GM12864 (cell line): Measurements from ENCODE around the gene VRK3.
"Not testable (repeated sequence)": the region's sequence is repeated elsewhere in the genome, so short reads cannot be mapped to it uniquely, and the experiment has no call there.

Experiments used
- DNase-seq: peaks from one replicate; pipeline ENCODE4 v3.0.0-alpha.2; 2011; ENCODE audit warnings: low read depth
- H3K4me3 ChIP-seq: 2 replicates; pipeline ENCODE4 v1.5.1; 2011; ENCODE audit warnings: mild to moderate bottlenecking, low read depth, low read length, control low read depth
- TF ChIP-seq, protein P1 (sequence below): IDR thresholded peaks from 2 replicates; pipeline ENCODE4 v1.5.1; 2011; ENCODE audit warnings: low read depth, mild to moderate bottlenecking, moderate library complexity, low read length, control low read depth, inconsistent platforms; ENCODE audit errors: missing control alignments

VRK3 gene

GRCh38 chr19:50058425-50058824 lies 33.3 kb upstream of the VRK3 start:
- TF ChIP-seq, protein P1, sequence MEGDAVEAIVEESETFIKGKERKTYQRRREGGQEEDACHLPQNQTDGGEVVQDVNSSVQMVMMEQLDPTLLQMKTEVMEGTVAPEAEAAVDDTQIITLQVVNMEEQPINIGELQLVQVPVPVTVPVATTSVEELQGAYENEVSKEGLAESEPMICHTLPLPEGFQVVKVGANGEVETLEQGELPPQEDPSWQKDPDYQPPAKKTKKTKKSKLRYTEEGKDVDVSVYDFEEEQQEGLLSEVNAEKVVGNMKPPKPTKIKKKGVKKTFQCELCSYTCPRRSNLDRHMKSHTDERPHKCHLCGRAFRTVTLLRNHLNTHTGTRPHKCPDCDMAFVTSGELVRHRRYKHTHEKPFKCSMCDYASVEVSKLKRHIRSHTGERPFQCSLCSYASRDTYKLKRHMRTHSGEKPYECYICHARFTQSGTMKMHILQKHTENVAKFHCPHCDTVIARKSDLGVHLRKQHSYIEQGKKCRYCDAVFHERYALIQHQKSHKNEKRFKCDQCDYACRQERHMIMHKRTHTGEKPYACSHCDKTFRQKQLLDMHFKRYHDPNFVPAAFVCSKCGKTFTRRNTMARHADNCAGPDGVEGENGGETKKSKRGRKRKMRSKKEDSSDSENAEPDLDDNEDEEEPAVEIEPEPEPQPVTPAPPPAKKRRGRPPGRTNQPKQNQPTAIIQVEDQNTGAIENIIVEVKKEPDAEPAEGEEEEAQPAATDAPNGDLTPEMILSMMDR = no peak

DNA sequence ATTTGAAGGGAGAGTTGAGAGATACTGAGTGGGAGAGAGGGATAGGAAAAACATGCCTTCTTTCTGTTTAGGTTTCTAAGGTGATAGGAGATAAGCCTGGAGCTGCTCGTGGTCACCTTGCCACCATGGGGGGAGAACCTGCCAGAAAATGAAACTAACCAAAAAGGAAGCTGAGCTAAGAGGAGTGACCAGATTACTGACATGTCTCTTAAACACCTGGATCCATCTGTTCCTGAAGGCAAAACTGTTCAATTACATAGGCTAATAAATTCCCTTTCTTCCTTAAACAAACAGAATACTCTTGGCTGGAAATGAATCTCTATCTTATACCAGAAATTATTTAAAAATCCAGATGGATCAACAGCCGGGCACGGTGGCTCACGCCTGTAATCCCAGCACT lies 27.9 kb upstream of the VRK3 start:
- TF ChIP-seq, protein P1 = no peak
- no peak overlapping the region for H3K4me3 ChIP-seq
- no peak for DNase-seq

More at GRCh38 chr19:50058425-50058824, 33.3 kb upstream of the VRK3 start:
- no peak for DNase-seq
- H3K4me3 ChIP-seq = no peak overlapping the region

GRCh38 chr19:50051964-50052363 lies 26.8 kb upstream of the VRK3 start:
- no peak for DNase-seq
- TF ChIP-seq, protein P1 = peak; percentile 8
- no peak overlapping the region for H3K4me3 ChIP-seq

DNA sequence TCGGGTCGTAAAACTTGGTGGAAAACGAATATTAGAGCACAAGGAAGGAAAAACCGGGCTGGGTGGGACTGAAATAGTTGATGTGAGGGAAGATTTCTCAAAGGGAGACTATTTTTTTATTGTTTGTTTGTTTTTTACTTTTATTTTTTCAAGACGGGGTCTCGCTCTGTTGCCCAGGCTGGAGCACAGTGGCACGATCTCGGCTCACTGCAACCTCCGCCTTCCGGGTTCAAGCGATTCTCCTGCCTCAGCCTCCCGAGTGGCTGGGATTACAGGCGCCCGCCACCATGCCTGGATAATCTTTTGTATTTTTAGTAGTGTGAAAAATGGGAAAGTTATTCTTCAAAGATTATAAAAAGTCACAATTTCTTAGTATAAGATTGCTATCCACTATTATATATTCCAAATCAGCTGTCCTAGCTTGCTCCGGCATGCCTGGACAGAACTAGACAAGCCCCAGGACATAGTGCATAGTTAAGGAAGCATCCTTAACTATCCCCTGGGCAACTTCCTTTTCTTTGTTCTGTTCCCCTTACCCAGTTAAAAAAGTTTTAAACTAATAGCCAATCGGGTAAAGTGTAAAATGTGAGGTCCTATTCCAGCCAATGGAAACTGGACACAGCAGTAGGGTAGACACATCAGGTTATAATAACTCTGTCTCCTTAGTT lies 26.2 kb upstream of the VRK3 start:
- not testable (repeated sequence) for H3K4me3 ChIP-seq, DNase-seq

DNA sequence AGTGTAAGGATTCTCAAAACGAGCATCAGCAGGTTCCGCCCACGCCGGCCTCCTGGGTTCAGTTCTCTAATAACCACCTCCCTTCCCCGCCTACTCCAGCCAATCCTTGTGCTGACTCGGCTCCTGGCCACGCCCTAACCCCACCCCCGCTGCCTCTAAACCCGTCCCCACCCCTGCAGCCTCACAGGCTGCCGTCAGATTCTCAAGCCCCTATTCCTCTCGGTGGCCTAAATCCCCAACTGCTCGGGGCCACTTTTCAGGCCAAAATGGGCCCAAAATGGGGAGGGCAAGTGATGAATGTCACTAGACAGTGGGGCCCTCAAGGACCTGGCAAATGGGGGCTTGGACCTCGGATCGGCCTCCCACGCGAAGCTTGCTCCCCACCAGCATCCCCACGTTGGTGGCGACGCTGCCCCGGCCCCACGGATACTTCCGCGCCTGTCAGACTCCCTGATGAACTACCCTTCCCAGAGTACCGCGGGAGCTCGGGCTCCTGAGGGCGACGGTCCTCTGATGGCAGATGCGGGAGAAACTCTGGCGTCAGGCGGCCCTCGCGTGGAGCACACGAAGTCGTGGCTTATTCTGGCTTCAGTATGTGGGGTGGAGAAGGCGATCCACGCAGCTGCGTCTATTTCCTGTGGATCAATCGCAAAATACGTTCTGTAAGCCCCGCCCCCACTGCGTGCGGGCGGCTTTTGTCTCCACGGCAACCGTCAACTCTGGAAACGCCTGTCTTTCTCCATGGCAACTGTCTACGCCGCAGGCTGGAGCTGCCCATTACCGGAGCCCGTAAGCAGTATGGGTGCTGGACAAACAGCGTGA lies 25.4 kb upstream of the VRK3 start:
- peak overlapping the region; percentile 37 for H3K4me3 ChIP-seq
- peak; percentile 42 for DNase-seq
- TF ChIP-seq, protein P1 = no peak

GRCh38 chr19:50047671-50048070 lies 22.5 kb upstream of the VRK3 start:
- TF ChIP-seq, protein P1 = no peak
- H3K4me3 ChIP-seq = no peak overlapping the region
- no peak for DNase-seq

DNA sequence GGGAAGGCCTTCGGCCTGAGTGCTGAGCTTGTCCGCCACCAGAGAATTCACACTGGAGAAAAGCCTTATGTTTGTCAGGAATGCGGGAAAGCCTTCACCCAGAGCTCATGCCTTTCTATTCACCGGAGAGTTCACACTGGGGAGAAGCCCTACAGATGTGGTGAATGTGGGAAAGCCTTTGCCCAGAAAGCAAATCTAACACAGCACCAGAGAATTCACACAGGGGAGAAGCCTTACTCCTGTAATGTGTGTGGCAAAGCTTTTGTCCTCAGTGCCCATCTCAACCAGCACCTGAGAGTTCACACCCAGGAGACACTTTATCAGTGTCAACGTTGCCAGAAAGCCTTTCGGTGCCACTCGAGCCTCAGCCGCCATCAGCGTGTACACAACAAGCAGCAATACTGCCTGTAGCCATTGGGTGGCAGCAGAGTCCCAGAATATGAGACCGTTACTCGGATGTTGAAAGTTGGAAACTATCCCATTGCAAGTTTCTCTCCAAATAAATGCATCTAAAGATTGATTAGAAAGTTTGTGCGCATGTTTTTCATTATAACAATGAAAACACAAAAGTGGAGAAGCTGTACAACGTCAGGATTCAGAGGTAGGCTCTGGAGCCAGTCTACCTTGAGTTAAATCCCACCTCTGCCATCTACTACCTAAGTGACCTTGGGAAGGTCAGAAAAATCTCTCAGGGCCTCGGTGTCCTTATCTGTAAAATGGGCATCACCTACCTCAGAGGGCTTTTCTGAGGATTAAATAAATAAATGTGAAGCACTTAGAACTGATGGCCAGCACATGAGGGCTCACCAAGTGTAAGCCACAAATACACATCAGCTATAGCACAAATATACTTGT lies 21.7 kb upstream of the VRK3 start:
- no peak overlapping the region for H3K4me3 ChIP-seq
- TF ChIP-seq, protein P1 = peak; percentile 67
- no peak for DNase-seq
